Epithelial cell of esophagus (primary cell): ENCODE data around the gene CD1D.

Experiments
- DNase-seq: peaks from one replicate; pipeline ENCODE4 v3.0.0; 2010; ENCODE audit warnings: low read depth
- H3K4me3 ChIP-seq: 2 replicates; pipeline ENCODE4 v1.5.1; 2011; ENCODE audit warnings: mild to moderate bottlenecking, low read length, control low read depth
- TF ChIP-seq, protein P1 (sequence below): IDR thresholded peaks from 2 replicates; pipeline ENCODE4 v1.5.1; 2011; ENCODE audit warnings: low read depth, mild to moderate bottlenecking, low read length, control low read depth, inconsistent platforms; ENCODE audit not compliant: insufficient read depth; ENCODE audit errors: missing control alignments

Gene CD1D

DNA sequence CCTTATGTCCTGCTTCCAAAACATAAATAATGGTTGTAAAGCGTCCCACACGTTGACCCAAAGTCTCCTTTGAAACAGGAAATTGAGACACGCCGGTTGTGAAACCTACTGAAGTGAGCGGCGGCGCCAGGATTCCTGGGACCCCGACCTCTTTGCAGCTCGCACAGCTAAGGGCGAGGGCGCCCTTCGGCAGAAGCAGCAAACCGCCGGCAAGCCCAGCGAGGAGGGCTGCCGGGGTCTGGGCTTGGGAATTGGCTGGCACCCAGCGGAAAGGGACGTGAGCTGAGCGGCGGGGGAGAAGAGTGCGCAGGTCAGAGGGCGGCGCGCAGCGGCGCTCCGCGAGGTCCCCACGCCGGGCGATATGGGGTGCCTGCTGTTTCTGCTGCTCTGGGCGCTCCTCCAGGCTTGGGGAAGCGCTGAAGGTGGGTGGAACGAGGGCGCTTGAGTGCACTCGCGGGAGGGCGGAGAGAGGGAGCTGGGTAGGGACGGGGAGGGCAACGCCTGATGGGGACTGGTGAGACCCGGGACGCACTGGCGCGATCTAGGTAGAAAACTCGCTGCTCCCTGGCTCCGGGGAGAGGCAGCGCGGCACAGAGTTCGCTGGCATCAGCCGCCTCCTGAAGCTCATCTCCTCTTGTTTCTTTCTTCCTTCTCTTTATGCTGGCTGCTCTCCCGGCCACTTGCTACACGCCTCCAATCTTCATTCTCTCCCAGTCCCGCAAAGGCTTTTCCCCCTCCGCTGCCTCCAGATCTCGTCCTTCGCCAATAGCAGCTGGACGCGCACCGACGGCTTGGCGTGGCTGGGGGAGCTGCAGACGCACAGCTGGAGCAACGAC, at the start of gene CD1D:
Gene CD1D, plus strand, starts transcription at position 155 of the 836 bp plus-strand sequence. Its CDS starts 207 bp downstream, at position 362.
- TF ChIP-seq, protein P1, sequence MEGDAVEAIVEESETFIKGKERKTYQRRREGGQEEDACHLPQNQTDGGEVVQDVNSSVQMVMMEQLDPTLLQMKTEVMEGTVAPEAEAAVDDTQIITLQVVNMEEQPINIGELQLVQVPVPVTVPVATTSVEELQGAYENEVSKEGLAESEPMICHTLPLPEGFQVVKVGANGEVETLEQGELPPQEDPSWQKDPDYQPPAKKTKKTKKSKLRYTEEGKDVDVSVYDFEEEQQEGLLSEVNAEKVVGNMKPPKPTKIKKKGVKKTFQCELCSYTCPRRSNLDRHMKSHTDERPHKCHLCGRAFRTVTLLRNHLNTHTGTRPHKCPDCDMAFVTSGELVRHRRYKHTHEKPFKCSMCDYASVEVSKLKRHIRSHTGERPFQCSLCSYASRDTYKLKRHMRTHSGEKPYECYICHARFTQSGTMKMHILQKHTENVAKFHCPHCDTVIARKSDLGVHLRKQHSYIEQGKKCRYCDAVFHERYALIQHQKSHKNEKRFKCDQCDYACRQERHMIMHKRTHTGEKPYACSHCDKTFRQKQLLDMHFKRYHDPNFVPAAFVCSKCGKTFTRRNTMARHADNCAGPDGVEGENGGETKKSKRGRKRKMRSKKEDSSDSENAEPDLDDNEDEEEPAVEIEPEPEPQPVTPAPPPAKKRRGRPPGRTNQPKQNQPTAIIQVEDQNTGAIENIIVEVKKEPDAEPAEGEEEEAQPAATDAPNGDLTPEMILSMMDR = no peak
- peak within 1 kb of the TSS; percentile 63 for H3K4me3 ChIP-seq
- DNase-seq = peak; percentile 39

DNA sequence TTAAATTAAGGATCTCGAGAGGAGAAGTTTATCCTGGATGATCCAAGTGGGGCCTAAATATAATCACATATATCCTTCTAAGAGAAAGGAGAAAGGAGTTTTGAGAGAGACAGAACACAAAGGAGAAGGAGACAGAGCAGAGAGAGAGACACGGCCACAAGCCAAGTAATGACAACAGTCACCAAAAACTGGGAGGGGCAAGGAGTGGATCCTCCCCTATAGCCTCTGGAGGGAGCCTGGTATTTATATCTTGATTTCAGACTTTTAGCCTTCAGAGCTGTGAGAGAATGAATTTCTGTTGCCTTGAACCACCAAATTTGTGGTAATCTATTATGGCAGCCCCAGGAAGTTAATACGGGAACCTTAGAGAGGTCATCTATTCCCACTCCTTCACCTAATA, 49.5 kb upstream of the CD1D start:
- TF ChIP-seq, protein P1 = no peak
- H3K4me3 ChIP-seq = no peak overlapping the region
- DNase-seq = no peak

DNA sequence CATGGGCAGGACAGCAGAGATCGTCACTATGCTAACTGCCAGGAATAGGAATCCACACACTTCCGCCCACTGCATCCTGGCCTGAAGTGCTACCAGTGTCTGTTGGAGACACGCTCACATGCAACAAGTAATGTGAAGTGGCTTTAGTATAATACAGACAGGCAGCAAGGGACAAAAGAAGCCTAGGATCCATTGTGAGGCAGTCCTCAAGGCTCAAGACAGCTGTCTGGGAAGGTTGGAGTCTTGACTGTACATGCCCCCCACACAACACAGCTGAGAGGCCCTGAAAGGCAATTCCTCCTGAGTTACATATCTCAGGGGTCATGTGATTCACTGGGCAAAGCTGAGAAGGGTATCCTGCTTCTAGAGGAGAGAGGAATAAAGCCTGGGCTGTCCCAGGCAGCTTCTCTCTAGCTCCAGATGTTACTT, 39.9 kb upstream of the CD1D start:
- TF ChIP-seq, protein P1 = no peak
- DNase-seq = no peak
- H3K4me3 ChIP-seq = no peak overlapping the region

DNA sequence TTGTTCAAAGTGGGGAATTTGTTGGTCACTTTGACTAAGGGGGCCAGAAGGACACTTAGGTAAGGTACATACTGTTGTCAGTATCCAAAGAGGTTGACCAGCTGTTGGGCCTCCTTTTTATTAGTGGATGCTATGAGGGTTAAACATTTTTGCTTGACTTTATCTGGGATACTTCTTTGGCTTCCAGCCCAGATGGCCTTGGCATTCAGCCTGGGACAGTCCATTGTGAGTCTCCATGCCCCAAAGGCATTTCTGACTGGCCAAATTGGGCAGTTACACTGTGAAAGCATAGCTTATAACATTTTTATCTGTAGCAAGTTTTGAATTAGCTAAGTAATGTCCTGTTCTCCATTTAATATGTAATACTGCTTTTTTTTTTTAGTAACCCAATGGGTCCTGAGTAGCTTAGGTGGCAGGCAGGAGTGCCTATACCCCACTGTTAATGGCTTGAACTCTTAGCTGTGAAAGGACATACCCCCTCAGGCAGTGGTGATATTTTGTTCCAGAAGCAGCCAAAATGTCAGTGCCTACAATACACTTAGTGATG, 35.4 kb upstream of the CD1D start:
- TF ChIP-seq, protein P1 = no peak
- no peak overlapping the region for H3K4me3 ChIP-seq
- peak; percentile 69 for DNase-seq

DNA sequence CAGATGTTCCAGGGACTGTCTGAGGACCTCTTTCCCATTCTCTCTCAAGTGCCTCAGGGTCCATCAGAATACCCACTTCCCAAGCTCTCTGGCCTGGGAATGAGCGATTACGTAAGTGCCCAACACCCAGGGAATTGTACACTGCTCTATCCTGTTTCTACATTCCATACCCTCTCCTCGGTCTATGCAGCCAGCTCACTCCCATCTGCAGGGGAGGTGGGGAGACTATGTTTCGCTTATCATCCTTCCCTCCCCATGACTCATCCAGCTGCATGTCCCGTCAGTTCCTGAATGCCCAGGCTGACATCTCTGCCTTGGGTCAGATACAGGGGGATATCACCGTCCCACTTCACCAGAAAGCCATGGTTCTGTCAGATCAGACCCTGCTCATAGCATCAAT, 34.5 kb upstream of the CD1D start:
- TF ChIP-seq, protein P1 = no peak
- no peak overlapping the region for H3K4me3 ChIP-seq
- DNase-seq = peak; percentile 98

DNA sequence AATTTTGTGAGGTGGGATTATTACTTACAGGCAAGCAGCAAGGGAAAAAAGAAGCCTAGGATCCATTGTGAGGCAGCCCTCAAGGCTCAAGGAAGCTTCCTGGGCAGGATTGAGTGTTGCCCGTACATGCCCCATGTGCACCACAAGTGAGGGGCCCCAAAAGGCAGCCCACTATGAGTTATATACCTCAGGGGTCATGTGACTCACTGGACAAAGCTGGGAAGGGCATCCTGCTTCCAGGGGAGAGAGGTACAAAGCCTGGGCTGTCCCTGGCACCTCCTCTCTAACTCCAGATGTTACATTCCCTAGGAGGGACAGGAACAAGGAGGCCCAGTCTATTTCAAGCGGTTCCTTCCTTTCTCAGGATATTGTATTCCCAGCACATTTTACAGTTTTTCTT, 34.0 kb upstream of the CD1D start:
- peak; percentile 96 for DNase-seq
- H3K4me3 ChIP-seq = no peak overlapping the region
- TF ChIP-seq, protein P1 = no peak
